Measurements from ENCODE around the gene RNF183. TPM values are rescaled to one million over a fixed set of nuclear protein-coding genes. Genes with fewer than 3 reads are reported as not detected.

The RNF183 gene
- total RNA-seq, 1 experiment from 2014 or later = not detected

- Histone ChIP-seq H3K4me1 (ENCODE audit: control insufficient read depth, insufficient read depth, low read length) (no peaks in the 10 kb centered on the region), H3K27me3 (ENCODE audit: control insufficient read depth, insufficient read depth, low read length) (no peaks in the 10 kb centered on the region), H3K27ac (ENCODE audit: low read length) (no peak overlapping the region), H3K4me3 (ENCODE audit: low read depth in 2 of 2, low read length in 2 of 2) (no peak overlapping the region), H3K9me3 (ENCODE audit: control insufficient read depth, insufficient read depth, low read depth, low read length) (no peaks in the 10 kb centered on the region), H3K36me3 (ENCODE audit: control insufficient read depth, insufficient read depth, low read length) (no peaks in the 10 kb centered on the region)
- BruUV-seq (replicated peaks) = no TSS peak
- intact Hi-C loops (cut with micrococcal nuclease; ENCODE audit: unreplicated experiment) (no loop called here), in situ Hi-C loops (cut with HindIII; ENCODE audit: low pct_unique_long_range_greater_than_20kb, low sequenced_read_pairs) (no loop called here)
- DNase-seq (ENCODE audit: low read depth, low spot score) (no peak), ATAC-seq (no peak)
- no peak for TF ChIP-seq SIN3A (IDR thresholded peaks at IDR 0.05; ENCODE audit: borderline replicate concordance, insufficient read depth, low read depth, low read length)
- TF ChIP-seq TCF7L2 (IDR thresholded peaks at IDR 0.05; ENCODE audit: low read depth, low read length) = no peak
- no peak for TF ChIP-seq POLR2AphosphoS5 (IDR thresholded peaks at IDR 0.05; ENCODE audit: low read depth, low read length)
- TF ChIP-seq REST (IDR thresholded peaks at IDR 0.05; ENCODE audit: insufficient read depth in 1 of 2, low read depth in 2 of 2, low read length in 1 of 2) = no peak
- no peak for TF ChIP-seq CTCF (IDR thresholded peaks at IDR 0.05)
- CTCF ChIA-PET = no interaction called here
- POLR2A ChIA-PET = no interaction called here
Observed at GRCh38 chr9:113326230-113326629, 23.1 kb upstream of the RNF183 start.

DNA sequence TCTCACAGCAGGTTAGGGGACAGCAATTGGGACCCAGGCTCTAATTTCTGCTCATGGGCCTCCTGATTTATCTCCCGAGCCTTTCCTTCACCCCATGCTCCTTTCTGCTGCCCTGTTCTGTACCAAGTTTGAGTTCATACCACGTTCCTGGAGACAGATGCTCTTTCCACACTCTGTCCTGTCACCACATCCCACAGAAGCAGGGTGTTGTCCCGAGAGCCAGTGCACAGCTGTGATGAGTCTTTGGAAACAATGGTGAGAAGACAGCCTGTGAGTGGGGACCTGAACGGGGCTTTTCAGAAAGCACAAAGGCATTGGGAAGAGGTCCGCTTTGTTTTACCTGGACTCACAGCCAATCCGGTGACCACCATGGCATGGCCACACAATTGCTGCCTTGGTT is 19.5 kb upstream of the RNF183 start:
- Histone ChIP-seq H3K4me1 (ENCODE audit: control insufficient read depth, insufficient read depth, low read length) (no peaks in the 10 kb centered on the region), H3K27ac (ENCODE audit: low read length) (no peak overlapping the region), H3K27me3 (ENCODE audit: control insufficient read depth, insufficient read depth, low read length) (no peaks in the 10 kb centered on the region), H3K4me3 (ENCODE audit: low read depth in 2 of 2, low read length in 2 of 2) (no peak overlapping the region), H3K36me3 (ENCODE audit: control insufficient read depth, insufficient read depth, low read length) (no peaks in the 10 kb centered on the region), H3K9me3 (ENCODE audit: control insufficient read depth, insufficient read depth, low read depth, low read length) (no peaks in the 10 kb centered on the region)
- BruUV-seq (replicated peaks) = no TSS peak
- no peak for ATAC-seq
- intact Hi-C loops (cut with micrococcal nuclease; ENCODE audit: unreplicated experiment) (no loop called here), in situ Hi-C loops (cut with HindIII; ENCODE audit: low pct_unique_long_range_greater_than_20kb, low sequenced_read_pairs) (no loop called here)
- ChIA-PET CTCF (no interaction called here), POLR2A (no interaction called here)
- TF ChIP-seq SIN3A (IDR thresholded peaks at IDR 0.05; ENCODE audit: borderline replicate concordance, insufficient read depth, low read depth, low read length) (no peak), POLR2AphosphoS5 (IDR thresholded peaks at IDR 0.05; ENCODE audit: low read depth, low read length) (no peak), REST (IDR thresholded peaks at IDR 0.05; ENCODE audit: insufficient read depth in 1 of 2, low read depth in 2 of 2, low read length in 1 of 2) (no peak), CTCF (IDR thresholded peaks at IDR 0.05) (no peak), TCF7L2 (IDR thresholded peaks at IDR 0.05; ENCODE audit: low read depth, low read length) (no peak)
- DNase-seq (ENCODE audit: low read depth, low spot score) = no peak
